Muscle of arm (tissue), 12 donors: Measurements from ENCODE around the gene PALD1. TPM values are rescaled to one million over a fixed set of nuclear protein-coding genes. Genes with fewer than 3 reads are reported as not detected.
"Not testable (repeated sequence)": the region's sequence is repeated elsewhere in the genome, so short reads cannot be mapped to it uniquely, and the experiment has no call there.

Experiments used
- DNase-seq: peaks from one replicate; pipeline ENCODE4 v3.0.0-alpha.2; 2013
- polyA plus RNA-seq, 12 donors: library from polyadenylated mRNA; unstranded; fragments of 120-200 nt; gene quantifications; one replicate each; pipeline ENCODE4 v1.2.1, GENCODE V29; 2013; ENCODE audit not compliant: insufficient read length in 12 of 12

The PALD1 gene
- polyA plus RNA-seq, 12 donors, result 10.7 to 17.9 (median 13.8) TPM; not detected in 1

DNA sequence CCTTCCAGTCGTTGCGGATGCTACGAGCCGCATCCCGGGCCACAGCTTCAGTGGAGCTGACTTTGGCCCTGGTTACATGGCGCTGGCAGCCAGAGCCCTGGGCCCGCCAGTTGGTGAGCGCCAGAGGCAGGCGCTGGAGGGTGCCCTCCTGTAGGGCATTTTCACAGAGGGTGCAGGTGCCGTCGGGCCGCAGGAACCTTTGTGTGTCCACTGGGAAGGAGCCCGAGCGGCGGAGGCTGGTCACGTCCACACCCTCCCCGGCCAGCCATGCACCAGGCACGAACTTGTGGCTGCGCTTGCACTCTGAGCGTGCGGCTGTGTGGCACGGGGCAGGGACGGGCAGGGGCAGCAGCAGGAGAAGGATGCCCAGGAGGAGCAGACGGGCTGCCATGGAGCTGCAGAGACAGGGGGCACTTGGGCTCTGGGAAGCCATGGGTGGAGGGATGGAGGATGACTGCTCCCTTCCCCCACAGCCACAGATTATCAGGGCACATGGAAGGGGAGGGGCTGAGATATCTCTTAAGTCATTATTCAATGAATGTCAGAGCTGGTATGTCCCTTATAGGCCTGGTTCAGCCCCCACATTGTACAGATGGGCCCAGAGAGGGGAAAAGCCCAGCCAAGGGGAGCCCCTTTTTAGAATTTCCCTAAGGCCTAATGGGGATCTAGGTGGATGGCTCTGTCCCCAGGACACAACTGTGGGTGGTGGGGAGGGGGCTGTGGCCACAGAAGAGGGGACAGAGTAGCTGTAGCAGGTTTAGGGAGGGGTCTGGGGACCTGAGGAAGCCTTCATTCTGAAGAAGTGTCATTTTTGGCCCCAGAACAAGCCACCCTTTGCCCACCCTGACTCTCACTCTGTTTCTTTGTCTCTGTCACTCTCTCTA, 122.2 kb downstream of the PALD1 start:
- DNase-seq, result no peak

DNA sequence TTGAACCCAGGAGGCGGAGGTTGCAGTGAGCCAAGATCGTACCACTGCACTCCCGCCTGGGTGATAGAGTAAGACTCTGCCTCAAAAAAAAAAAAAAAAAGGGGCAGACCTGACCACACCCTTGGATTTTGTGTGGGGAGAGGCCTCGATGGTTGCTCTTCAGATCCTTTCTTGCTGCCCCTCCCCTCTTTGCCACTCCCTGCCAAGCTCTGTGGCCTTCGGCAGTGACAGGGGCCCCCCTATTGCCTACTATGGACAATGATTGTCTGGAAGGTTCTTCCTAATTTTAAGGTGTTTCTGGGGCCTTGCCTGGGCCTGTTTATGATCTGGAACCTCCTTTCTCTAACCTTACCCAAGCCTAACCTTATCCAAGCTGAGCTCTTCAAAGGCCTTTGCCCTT, 123.2 kb downstream of the PALD1 start:
- no peak for DNase-seq

DNA sequence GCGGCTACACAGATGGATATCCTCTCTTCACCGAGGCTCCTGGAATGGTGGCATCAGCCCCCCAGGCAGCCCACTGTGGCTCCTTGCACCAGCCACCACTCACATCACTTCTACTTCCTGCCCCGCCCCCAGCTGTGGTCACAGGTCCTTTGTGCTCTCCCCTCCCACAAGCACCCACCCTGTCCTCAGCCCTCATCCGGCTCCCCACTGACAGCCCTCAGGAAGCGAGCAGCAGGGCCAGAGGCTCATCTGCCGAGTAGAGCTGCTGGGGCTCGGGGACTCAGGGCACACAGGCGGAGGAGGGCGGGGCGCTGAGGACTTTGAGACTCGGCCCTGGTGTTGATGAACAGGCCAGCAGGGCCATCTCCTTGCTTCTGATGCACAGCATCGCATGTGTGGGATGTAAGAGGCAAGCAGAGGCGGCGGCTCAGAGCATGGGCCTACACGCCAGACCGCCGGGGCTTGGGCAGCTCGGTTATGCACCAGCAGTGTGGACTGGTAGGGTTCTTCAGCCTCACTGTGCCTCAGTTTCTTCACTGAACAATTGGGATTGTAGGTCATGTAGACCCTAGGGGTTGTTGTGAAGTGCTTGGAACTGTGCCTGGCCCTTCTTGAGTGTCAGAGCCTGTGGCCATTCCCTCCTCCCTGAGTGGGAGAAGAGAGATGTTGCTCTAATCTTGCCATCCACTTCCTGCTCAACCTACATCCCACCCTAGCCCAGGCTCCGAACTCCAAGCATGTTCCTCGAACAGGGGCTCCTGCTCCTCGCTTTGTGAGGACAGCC, 124.3 kb downstream of the PALD1 start, which contains the start of gene PRF1:
TSS of gene PRF1 (minus strand) at position 77 of the 784 bp plus-strand sequence. CDS start 1,839 bp downstream, outside the sequence.
- no peak for DNase-seq

DNA sequence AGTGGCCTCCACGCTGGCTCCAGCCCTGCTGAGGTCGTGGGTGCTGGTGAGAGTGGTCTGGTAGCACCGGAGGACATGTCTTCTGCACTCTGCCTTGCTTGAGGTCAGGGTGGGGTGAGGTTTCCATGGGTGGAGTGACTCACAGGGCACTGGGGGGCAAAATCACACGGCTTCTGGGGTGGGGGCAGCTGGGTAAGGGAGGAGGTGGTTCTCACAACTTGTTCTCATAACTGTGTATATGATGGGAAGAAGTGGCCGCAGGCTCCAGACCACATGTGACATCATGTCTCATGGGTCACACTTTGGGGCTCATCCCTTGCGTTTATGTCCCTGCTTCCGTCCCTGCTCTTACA, 124.9 kb downstream of the PALD1 start:
- no peak for DNase-seq

DNA sequence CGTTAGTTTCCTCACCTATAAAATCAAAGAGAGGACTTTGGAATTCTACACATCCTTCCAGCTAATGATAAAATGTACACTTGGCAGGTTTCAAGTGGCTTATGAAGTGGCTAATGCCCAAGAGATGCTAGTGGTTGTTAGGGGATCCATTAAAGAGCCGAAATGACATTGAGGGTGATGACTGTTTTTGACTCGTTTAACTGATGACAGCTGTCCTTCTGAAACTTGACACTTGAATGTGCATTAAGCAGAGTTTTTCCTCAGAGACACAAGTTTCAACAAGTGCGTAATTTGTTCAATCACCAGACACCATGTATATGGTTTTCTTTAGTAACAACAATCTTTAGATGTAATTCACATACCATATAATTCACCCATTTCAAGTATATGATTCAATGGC, 125.5 kb downstream of the PALD1 start:
- DNase-seq, result no peak

DNA sequence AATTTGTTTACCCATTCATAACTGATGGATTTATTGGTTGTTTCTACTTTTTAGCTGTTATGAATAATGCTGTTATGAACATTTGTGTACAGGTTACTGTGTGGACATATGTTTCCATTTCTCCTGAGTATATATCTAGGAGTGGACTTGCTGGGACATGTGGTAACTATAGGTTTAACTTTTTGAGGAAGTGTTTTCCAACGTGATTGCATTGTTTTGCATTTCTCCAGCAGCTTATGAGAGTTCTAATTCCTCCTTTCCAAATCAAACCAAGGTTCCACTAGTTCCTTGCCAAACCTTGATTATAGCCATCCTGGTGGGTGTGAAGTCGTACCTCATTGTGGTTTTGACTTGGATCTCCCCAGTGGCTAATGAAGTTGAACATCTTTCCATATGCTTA, 126.6 kb downstream of the PALD1 start:
- no peak for DNase-seq

DNA sequence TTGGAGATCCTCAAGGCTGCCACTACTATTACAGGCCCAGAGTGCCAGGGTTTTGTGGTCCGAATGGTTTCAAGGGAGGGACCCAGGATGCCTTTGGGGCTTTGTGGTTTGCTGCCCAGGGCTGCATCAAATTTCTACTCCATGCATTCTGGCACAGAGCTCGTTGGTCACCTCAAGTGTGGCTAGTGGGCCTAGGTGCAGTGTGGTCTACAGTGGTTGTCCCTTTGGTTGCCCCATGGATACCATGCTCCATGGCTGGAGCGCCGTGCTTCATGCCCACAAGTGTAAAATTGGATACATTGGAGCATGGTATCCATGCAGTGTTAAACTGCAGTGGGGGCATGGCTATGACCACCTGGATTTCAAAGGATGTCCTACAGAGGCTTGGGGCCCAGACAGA, 129.4 kb downstream of the PALD1 start:
- no peak for DNase-seq

DNA sequence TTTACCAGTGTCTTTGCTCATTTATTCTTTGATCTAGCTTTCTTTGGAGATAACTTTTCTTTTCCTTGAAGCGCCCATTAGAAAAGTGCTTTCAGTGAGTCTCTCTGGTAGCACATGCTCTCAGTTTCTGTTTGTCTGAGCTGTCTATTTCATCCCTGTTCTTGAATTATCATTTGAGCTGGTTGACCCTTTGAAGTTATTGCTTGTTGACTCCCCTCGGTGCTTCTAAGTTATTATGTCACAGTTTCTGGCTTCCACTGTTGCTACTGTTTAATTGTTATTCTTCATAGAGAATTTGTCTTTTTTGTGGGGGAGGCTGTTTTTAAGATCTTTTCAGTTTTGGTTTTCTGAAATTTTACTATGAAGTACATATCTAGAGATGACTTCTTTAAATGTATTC, 135.4 kb downstream of the PALD1 start:
- no peak for DNase-seq

DNA sequence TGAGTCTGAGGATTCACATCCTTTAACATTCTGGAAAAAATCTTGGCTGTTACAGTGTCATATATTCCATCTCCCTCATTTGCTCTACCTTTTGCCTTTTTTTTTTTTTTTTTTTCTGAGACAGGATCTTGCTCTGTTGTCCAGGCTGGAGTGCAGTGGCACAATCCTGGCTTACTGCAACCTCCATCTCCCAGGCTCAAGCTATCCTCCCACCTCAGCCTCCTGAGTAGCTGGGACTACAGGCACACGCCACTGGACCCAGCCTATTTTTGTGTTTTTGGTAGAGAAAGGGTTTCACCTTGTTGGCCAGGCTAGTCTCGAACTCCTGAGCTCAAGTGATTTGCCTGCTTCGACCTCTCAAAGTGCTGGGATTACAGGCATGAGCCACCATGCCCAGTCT, 135.8 kb downstream of the PALD1 start:
- DNase-seq, result not testable (repeated sequence)

DNA sequence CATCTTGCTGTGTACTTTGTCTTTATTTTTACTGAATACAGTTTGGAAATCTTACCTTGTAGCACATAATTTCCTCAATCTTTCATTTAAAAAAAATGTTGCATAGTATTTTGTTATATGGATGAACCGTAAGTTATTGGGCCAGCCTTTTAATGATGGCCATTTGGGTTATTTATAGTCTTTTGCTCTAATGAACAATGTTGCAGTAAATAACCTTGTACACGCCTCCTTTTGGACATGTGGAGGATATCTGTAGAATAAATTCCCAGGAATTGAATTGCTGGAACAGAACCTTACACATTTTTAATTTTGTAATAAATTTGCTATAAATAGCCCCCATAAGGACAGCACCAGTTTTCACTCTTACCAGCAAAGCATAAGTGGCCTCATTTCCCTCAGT, 136.6 kb downstream of the PALD1 start:
- no peak for DNase-seq

DNA sequence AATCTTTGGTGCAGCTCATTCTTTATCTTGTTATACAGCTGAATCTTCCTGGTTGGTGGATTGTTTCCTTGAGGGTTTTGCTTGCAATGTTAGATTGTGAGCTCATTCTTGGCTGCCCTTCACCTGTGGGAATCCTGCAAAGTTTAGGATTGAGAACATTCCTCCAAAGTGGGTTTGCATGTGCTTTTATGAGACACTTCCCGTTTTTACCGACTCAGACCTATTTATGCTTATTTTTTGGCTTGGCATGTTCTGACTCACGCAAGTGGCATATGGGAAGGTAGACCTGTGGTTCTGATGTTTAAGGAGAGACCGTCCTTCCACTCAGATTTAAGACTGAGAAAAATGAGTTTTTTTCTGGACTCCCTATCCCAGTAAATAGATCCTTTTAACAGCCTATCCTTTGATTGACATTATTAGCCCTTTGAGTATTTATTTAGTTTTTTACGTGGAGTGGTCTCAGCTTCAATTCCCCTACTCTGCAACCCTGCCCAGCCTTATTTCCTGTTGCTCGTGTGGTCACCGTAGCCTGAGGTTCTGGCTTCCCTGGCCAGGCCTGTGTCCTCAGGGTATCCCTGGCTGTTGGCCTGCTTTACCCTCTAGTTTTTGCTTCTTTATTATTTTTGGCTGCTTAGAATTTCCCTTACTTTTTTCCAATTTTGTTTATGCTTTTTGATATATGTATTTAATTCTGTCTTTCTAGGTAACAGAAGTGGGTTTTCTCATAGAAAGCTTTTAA, 137.4 kb downstream of the PALD1 start:
- DNase-seq, result no peak

DNA sequence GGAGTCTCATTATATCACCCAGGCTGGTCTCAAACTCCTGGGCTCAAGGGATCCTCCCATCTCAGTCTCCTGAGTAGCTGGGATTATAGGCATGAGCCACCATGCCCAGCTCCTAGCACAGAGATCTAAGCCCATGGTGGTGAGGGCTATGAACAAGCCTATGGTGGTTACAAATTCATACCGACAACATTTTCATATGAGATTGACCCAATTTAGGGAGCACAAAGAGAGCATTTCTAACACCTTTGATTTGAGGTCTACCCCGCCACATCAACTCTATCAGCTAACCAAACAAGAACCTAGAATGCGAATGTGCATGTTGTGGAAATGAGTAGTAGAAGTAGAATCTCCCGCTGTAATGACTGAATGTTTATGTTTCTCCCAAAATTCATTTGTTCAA, 138.2 kb downstream of the PALD1 start:
- DNase-seq, result no peak

Other genes with a start within 250 kb of the PALD1 start
- gene PPA1, start 245.3 kb upstream of the PALD1 start, polyA plus RNA-seq, result 100 to 1,000 TPM in 2 of 12 donors, 10 to 100 TPM in 9, not detected in 1; 71.1 to 108 (median 85.4) TPM
- gene NPFFR1, start 194.8 kb upstream of the PALD1 start, polyA plus RNA-seq, result under 1 TPM in 9 of 12 donors, not detected in 3; 0.04 to 0.23 (median 0.05) TPM
- gene LRRC20, start 96.1 kb upstream of the PALD1 start, polyA plus RNA-seq, result 100 to 1,000 TPM in 1 of 12 donors, 10 to 100 TPM in 11; 17.7 to 148 (median 36.2) TPM
- 100 to 1,000 TPM in 1 of 12 donors, 10 to 100 TPM in 11; 55.8 to 114 (median 69.6) TPM for gene EIF4EBP2, start 74.6 kb upstream of the PALD1 start, polyA plus RNA-seq
- under 1 TPM in 10 of 12 donors, not detected in 2; 0.16 to 0.78 (median 0.38) TPM for gene NODAL, start 37.1 kb upstream of the PALD1 start, polyA plus RNA-seq
- gene PRF1, start 124.0 kb downstream of the PALD1 start, polyA plus RNA-seq, result 1 to 10 TPM in 4 of 12 donors, under 1 TPM in 6, not detected in 2; 0.31 to 1.8 (median 0.90) TPM
- gene ADAMTS14, start 193.7 kb downstream of the PALD1 start, polyA plus RNA-seq, result 10 to 100 TPM in 11 of 12 donors, not detected in 1; 12.7 to 28.2 (median 16.0) TPM